ENCODE data around the gene COQ9.
"Not testable (repeated sequence)": the region's sequence is repeated elsewhere in the genome, so short reads cannot be mapped to it uniquely, and the experiment has no call there.

The COQ9 gene, protein sequence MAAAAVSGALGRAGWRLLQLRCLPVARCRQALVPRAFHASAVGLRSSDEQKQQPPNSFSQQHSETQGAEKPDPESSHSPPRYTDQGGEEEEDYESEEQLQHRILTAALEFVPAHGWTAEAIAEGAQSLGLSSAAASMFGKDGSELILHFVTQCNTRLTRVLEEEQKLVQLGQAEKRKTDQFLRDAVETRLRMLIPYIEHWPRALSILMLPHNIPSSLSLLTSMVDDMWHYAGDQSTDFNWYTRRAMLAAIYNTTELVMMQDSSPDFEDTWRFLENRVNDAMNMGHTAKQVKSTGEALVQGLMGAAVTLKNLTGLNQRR

DNA sequence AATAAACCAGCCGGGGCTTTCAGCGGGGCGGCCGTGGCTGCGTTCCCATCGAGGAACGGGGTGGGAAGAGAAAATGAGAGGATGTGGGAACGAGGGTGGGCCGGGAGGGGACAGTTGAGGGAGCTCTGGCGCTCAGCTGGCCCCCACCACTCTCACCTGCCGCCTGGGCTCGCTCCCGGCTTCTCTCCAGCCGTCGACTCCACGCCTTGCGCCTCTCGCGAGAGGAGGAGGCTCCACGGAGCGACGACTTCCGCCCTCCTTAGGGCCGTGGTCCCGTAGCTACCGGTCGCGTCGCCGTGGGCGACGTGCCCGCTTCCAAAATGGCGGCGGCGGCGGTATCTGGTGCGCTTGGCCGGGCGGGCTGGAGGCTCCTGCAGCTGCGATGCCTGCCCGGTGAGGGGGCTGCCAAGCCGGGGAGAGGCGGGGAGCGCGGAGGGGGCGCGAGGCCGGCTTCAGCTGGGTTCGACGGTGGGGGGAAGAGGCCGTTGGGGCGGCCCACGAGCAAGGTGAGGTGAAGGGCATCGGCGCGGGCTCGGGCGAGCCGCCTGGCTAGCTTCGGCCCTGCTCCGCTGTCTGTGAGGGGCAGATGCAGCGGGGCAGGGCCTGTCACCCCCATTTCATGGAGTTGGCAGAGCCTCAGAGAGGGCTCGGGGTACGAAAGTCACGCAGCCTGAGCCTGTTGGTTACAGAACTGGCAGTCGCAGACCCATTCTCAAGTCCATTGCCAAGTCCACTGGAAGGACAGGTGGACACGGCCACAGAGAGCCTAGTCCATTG, at the start of gene COQ9, which contains the start of gene CIAPIN1:
TSS of gene COQ9 (plus strand) at position 294 of the 777 bp plus-strand sequence. CDS start at position 321, 27 bp downstream.
TSS of gene CIAPIN1 (minus strand) at position 200 of the 777 bp plus-strand sequence. CDS start 6,457 bp downstream, outside the sequence.
- DNase-seq (ENCODE audit: low read depth): peak; percentile 78

DNA sequence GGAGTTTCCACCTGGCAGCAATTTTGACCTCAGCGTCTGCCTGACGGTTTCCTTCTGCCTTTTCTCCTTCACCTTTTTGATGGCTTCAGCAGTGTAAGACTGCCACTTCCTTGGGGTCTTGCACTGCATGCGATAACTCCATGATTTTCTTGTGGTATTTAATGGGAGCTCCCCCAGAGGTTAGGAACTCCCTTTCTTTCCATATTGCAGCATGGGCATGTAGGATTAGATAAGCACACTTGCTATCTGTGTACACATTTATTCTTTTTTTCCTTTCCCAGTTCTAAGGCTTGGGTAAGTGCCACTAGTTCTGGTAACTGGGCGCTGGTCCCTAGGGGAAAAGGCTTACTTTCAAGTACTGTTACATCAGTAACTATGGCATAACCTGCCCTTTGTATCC, 49.8 kb upstream of the COQ9 start:
- DNase-seq (ENCODE audit: low read depth): not testable (repeated sequence)

DNA sequence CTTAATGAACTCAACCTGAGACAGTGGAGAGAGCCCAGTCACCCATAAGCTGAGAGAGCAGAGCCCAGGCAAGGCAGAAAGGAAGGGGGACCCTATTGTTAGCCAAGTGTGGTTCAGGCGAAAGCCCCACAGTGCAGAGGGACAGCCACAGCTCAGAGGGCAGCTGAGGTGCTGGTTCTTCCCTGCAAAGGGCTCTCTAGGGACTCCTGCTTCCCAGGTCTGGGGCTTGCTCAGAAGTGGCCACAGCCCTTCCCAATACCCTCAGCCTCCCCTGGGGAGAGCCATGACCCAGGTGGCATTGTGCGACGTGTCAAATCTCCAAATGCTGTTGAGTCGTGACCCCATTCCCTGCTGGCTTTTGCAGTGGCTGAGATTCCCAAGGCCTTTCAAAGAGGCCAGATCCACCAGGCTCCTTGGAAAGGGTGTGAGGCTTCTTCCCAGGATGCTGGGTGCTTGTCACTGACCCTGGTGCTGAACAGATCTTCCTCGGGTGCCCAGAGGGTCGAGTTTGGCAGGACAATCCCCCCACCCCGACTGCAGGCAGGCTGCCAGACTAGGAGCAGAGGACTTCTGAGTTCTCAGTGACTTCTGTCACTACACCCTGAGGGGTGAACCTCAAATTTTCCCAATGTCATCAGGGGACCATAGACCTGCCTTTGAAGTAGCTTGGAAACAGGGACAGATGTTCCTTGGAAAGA, 45.2 kb upstream of the COQ9 start:
- DNase-seq (ENCODE audit: low read depth): no peak

DNA sequence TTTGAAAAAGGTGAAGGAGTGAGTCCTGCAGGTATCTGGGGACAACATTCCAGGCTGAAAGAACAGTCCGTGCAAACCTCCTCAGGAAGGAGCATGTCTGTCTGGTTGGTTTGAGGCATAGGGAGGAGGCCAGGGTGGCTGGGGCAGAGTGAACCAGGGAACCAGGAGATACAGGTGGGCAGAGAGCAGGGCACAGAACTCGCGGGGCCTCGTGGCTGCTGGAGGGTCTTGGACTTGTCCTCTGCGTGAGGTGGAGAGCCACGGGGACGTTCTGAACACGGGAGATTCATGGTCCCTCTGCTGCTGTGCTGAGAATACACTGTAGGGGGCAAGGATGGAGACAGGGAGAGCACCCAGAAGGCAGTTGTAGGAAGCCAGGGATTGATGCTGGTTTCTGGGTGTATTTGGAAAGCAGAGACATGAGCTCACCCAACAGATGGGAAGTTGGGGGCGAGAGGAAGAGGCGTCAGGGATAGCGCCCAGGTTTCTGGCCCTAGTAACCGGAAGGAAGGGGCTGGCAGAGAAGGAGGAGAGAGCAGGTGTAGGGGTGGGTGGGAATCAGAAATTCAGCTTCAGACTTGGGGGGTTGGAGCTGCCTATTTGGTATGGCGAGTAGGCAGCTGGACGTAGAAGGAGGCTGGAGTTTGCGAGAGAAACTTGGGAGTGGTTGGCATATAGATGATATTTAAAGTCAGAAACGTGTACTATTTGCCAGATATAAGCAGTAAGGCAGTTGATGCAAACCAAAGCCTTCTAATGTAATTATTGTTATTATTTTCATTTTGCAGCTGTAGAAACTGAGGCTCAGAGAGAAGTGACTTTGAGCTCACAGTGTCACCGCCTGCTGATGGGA, 43.1 kb upstream of the COQ9 start, which contains the start of gene CCL17:
TSS of gene CCL17 (plus strand) at position 803 of the 853 bp plus-strand sequence. CDS start 9,166 bp downstream, outside the sequence.
- no peak for DNase-seq (ENCODE audit: low read depth)

DNA sequence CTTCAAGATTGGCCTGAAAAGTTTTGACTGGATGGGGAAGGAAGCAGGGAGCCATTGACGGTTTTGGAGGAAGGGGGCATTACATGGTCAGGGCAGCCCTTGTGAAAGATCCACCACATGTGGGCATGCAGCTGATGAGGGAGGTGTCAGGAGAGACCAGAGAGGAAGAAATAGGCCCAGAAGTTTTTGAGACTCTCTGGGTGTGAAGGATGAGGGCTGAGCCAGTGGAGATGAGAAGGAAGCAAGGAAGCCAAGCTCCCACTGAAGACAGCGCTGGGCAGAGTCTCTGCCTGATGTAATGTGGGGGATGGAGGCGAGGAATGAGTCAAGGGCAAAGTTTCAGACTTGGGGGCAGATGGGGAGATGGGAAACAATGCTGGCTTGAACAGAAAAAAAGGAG, 42.2 kb upstream of the COQ9 start:
- DNase-seq (ENCODE audit: low read depth): no peak

DNA sequence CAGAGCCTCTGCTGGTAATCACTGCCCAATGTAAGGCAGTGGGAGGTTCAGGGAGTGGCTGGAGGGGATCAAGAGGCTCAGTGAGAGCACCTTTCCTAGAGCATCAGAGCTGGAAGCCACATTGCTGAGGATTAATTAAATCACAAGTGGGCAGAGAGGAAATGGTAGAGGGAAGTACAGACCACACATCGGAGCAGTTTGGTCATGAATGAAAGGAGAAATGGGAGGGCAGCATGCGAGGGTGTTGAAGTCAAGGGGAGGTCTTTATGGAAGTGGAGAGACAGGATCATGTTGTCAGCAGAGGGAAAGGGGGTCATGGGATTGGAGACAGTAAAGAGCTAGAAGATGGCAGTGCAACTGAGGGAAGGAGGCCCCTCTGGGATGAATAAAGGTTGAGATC, 40.4 kb upstream of the COQ9 start:
- DNase-seq (ENCODE audit: low read depth): no peak

DNA sequence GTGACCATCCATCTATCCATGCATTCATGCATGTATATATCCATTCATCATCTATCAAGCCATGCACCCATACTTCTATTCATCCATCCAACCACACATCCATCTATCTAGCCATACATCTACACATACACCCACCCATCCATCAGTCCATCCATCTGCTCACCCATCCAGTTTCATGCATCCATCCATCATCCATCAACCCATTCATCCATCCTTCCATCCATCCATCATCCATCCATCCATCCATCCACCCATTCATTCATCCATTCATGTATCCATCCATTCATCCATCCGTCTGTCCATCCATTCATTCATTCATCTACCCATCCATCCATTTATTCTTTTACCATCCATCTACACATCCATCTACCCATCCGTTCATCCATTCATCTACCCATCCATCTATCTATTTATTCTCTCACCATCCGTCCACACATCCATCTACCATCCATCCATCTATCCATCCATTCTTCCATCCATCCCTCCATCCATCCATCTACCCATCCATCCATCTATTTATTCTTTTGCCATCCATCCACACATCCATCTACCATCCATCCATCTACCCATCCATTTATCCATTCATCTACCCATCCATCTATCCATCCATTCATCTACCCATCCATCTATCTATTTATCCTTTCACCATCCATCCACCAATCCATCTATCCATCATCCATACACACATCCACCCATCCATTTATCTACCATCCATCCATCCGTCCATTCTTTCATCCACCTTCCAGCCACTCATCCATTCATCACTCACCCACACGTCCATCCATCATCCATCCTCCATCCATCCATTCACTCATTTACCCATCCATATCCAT, 39.5 kb upstream of the COQ9 start:
- DNase-seq (ENCODE audit: low read depth): no peak

DNA sequence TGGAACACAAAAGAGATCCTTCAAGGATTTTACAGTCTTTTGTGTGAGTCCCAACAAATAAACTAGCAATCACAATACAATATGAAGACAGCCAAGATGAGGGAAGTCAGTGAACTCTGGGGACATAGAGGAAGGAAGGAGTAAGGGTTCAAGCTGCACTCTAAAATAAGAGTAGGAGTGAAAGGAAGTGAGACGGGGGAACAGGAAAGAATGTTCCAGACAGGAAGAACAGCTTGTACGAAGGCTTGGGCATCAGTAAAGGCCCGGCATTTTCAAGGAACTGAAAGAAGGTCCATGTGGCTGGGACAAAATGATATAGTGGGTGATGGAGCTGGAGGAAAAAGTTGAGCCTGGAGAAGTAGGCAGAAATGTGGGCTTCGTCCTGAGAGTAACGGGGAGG, 38.2 kb upstream of the COQ9 start:
- no peak for DNase-seq (ENCODE audit: low read depth)

DNA sequence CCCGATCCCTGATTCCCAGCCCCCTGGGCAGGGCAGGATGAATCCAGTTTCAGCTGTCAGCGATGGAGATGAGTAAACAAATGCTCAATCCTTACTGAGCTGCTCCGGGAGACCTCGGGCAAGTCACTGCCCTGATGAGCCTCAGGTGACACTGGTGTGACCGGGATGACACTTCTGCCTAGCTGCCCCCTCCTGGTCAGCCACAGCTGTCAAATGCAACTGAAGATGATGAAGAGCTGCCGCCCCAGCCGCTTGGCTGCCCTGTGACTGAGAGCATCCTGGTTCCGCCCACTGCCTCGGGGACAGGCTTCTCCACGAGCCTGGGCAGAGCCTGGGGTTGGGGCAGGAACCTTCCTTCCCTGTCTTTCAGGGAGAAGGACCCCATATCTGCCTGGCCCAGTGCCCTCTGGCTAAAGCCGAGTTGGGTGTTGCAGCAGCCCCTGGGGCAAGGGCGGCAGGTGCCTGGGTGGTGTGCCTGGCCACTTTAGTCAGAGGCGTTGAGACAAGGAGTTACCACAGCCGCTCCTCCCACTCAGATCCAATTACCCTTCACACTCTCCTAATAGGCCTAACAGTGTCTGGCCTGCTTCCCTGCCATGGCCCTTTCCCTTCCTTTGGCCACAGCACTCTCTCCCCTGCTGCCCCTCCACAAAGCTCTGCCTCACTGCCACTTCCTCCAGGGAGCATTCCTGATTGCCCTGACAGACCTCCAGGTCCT, 37.2 kb upstream of the COQ9 start:
- DNase-seq (ENCODE audit: low read depth): no peak

DNA sequence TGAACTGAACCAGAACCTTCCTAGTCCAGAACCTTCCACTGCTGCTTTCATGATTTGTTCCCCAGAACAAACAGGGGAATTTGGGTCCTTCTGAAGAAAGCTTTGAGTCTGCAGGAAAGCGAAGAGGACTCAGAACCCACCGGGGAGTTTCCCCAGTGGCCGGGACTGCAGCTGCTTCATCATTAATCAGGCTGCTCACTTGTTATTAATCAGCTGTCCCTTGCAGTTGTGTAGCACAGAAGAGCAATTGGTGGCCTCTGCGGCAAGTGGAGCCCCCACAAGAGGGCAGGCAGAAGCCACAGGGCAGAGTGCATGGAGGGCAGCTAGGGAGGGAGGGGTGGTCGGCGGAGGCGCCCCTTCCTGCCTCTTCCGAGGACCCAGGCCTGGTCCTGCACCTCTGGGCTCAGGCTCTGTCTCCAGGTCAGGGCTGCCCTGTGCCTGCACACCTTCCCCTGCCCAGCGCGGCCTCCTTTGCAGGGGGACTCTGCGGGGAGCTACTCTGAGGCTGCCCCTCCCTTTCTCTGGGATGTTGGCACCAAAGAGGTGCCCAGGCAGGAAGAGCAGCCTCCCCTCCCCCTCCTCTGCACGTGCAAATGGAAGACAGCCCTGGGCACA, 35.8 kb upstream of the COQ9 start:
- no peak for DNase-seq (ENCODE audit: low read depth)

DNA sequence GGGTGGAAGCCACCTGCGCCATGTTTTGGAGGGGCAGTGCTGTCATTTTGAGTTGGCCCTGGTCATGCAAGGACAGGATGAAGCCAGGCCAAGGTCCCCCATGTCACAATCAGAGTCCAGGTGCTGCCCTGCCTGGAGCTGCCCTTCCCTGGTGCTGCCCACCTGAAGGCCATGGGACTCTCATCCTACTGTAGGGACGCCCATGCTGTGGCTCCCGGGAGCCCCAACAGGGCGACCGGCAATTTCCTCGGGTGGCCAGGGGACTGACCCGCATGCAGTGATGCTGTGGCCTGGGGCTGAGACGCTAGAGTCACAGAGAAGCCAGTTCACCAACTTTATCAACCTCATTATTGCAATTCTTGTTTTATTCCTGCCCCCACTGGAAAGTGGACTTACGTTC, 34.7 kb upstream of the COQ9 start:
- no peak for DNase-seq (ENCODE audit: low read depth)

DNA sequence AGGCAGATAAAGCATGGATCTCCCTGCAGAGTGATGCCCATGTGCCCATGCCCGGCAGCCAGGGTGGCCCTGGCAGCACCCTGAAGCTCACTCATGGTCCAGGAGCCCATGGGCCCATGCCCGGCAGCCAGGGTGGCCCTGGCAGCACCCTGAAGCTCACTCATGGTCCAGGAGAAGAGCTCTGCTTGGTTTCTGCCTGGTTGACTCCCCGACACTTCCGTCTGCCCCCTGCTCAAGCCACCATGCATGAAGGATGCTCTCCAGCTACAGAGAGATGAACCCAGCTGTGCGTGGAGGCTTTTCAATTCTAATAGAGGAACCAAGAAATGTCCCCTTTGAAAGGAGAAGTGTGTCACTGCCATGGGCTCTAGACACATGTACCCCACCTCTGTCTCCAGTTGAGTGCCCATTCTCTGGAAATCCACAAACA, 34.0 kb upstream of the COQ9 start:
- no peak for DNase-seq (ENCODE audit: low read depth)

DNA sequence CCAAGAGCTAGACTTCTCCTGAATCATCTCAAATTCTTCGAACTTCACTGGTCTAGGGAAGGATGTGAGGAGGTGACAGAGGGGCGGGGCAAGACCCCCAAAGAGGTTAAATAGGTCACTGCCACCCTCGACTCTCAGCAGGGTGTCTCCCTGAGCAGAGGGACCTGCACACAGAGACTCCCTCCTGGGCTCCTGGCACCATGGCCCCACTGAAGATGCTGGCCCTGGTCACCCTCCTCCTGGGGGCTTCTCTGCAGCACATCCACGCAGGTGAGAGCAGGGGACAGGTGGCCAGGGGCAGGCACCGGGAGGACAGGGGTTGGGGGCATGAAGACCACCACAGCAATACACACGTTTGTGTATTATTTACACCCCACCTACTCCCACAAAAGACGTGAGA, 33.5 kb upstream of the COQ9 start:
- no peak for DNase-seq (ENCODE audit: low read depth)

DNA sequence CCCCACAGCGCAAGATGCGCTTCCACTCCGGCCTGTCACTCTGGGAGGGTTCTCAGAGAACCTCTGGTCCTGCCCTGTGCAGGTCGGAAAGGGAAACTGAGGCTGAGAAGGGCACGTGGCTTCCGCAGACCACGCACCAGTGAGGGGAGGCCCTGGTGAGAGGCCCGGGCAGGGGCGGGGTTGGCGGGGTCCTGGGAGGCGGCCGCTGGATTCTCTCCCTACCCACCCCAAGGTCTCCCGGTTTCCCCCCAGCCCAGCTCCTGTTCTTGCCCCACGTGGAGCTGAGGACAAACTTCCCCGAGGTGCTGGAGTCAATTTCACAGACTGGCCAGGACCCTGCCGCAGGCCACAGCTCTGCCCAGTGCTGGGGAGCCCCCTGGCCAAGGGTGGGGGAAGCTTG, 31.2 kb upstream of the COQ9 start:
- DNase-seq (ENCODE audit: low read depth): no peak

DNA sequence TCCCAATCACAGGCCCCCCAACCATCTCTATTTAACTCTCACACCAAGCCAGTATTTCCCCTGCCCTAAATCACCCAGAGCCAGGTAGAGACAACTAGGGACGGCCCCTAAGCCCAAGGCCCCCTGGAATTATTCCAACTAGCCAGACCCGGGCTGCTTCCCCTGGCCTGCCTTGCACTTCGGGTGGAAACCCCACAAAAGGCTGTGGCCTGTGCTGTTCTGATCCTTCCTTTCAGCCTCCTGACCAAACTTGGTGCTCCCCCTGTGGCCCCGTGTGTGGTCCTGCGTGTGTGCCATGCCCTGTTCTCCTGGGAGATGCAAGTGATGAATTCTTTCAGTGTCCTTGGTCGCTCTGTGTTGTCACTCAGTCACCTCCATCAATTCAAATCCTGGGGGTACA, 27.8 kb upstream of the COQ9 start:
- no peak for DNase-seq (ENCODE audit: low read depth)

DNA sequence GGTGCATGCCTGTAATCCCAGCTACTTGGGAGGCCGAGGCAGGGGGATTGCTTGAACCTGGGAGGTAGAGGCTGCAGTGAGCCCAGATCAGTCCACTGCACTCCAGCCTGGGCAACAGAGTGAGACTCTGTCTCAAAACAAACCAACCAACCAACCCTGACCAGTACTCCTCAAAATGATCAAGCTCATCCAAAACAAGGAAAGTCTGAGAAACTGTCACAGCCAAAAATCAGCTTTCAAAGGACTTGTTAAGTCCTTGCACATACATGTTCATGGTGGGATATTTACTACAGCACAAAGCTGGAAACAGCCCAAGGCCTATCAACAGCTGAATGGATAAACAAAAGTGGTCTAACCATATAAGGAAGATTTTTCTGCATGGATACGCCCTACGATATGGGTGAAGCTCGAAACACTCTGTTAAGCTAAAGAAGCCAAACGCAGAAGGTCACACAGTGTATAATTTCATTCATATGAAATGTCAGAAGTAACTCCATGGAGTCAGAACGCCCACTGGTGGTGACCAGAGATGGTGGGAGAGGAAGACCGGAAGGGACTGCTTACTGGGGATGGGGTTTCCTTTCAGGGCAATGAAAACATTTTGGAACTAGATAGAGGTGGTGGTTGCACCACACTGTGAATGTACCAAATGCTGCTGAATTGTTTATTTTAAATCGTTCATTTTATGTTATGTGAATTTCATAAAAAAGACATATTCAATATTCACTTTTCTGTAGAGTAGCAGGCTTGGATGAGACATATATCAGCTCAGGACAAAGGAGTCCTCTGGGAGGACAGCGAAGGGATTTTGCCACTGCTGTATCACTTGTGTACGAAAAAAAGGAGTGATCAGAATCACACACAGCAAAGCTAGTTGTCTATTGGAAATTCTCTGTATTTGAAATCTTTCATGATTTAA, 25.0 kb upstream of the COQ9 start:
- no peak for DNase-seq (ENCODE audit: low read depth)

DNA sequence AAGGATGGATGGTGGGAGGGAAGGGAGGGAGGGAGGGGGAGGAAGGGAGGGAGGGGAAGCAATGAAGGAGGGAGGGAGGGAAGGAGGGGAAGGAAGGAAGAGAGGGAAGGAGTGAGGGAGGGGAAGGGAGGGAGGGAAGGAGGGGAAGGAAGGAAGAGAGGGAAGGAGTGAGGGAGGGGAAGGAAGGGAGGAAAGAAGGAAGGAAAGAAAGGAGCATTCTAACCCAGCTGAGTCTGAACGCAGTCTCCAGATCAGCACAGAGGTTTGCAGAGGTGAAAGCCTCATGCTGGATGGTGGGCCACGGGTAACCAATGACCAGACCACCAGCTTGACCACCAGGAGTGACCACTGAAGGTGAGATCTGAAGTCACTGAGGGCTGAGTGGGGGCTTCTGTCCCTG, 24.1 kb upstream of the COQ9 start:
- no peak for DNase-seq (ENCODE audit: low read depth)

DNA sequence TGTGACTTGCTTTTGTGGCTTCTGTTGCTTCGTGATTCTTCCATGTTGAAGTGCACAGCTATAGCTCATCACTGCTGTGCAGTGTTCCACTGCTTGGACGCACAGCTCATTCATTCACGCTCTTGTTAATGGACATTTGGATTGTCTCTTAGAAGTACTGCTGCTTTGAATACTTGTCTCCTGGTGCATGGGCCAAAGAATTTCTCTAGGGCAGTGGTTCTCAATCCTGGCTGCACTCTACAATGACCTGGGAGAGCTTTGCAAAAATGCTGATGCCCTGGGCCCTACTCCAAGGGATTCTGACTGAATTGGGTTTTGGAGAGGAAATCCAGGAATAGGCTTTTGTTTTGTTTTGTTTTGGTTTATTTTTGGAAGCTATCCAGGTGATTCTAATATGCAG, 22.7 kb upstream of the COQ9 start:
- no peak for DNase-seq (ENCODE audit: low read depth)

DNA sequence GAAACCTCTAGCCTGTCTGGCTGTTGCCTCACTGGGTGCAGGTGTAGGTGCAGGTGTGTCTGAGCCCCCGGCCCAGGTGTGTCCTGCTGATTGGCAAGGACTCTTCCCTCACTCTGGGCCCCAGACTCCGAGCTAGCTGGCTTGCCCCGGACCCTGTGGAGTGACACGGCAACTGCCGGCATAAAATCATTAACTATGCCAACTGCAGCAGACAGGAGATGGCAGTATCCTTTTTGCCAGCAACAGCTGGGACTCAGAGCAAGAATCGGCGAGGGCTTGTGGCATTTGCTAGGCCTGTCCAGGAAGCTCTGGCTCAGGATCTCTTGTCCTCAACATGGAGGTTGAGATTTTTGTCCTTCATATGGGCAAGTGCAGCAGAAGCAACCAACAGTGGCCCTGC, 20.9 kb upstream of the COQ9 start:
- DNase-seq (ENCODE audit: low read depth): no peak
